ENCODE measurements around the gene TANC2.
A peak's percentile ranks its signal among the peaks of the same experiment; 100 is the strongest.
"Not testable (repeated sequence)": the region's sequence is repeated elsewhere in the genome, so short reads cannot be mapped to it uniquely, and the experiment has no call there.

The TANC2 gene

DNA sequence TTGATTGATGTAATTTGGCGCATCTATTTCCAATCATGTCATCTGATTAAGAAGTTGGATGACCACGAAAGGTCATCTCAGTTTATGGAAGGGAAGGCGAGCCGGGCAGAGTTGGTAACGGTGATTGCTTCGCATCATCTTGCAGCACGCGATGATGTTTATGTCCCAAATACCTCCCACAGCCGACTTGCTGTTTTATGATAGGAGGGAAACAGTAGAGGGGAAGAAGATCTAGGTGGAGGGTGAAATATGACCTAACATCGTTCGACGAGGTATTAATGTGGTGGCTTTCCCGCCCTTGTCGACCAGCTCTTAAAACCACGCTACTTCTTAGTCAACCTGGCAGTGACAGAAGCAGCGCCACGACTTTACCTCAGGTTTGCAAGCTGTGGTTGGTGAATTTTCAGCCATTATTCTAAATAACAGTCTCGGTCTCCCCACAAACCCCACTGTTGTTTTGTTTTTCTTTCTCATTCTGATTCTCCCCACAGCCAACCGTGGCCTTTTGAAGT is 805 bp upstream of the TANC2 start:
- FAIRE-seq, result no peak

- FAIRE-seq, result no peak
Observed at GRCh38 chr17:62966426-62967204, 580 bp downstream of the TANC2 start.

DNA sequence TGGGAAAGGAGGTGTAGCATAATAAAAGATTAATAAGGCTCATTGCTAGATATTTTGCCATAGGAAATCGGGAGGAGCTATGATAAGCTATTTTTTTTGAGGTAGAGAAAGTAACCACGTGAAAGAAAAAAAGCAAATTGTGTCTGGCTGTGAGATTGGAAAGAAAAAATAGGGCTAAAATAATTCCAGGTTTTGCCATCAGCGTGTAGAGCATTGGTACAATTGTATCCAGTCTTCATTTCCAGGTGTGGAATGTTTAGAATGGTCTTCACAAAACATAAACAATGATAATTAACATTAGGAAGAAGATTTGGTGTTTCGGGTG is 1.1 kb downstream of the TANC2 start:
- FAIRE-seq, result no peak

DNA sequence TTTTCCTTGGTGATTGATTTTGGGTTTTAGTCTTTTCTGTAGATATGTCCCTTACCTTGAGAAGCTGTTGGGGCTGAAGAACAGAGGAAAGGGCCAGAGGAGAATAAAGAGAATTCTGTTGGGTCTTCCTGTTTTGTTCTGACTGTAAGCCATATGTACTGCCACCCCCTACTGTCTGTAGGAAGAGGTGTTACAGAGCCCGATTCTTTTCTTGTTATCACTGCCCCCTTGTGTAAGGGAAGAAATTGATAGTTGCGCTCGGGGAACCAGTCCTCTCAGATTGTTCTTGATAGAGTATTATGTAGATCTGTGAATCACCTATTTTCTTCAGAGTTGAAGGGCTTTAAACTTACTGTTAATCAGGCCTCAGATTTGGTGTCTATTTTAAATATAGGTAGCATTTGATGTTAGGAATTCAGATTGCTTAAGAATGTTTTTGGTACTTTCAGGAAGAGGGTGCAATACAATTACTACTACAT is 2.4 kb downstream of the TANC2 start:
- FAIRE-seq, result peak; percentile 84

DNA sequence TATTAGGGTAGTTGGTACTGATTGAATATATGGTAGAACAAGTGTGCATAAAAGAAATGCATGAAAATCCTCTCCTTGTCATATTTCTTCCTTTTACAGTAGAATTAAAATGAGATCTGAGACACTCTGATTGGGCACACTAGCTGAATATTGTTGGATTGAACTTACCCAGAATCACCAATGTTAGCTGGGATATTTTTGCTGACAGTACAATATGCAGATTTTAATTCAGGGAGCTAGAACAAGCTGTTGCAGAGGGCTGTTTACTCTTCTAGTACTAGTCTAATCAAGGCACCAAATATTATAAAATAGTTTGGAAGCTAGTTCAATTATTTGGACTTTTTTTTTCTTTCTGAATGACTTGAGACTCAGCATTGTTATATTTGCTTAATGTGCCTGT is 4.6 kb downstream of the TANC2 start:
- FAIRE-seq, result no peak

DNA sequence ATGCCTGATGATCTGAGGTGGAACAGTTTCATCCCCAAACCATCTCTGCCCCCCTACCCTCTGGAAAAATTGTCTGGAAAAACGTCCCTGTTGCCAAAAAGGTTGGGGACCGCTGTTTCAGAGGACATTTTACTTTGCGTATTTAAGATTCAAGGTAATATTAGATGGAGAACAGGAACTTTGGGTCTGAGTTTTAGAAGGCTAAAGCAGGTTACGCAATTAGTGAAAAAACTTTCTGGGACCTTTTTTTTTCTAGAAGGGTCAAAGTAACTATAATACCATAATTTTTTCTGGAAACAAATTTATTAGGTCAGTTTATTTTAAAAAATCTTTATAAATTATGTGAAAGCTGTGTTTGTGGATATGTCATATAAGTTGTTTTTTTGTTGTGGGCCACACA is 5.8 kb downstream of the TANC2 start:
- FAIRE-seq, result no peak

DNA sequence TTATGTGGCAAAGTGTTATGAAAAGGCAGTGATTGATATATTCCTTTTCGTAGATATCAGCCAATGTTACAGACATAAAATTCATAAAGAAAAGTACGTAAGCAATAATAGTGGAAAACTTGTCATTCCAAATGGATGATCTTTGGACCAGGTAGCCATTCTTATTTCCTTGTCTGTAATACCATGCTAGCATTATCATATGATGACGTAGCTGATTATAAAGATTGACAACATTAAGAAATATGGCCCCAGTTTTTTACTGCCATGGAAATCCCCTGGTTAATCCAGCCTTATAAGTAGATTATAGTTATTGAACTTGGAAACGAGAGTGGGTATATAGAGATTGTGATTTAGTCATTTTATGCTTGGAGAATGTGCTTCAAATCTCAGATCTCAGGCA is 8.8 kb downstream of the TANC2 start:
- FAIRE-seq, result no peak

- FAIRE-seq, result no peak
Observed at GRCh38 chr17:62975206-62975605, 9.2 kb downstream of the TANC2 start.

DNA sequence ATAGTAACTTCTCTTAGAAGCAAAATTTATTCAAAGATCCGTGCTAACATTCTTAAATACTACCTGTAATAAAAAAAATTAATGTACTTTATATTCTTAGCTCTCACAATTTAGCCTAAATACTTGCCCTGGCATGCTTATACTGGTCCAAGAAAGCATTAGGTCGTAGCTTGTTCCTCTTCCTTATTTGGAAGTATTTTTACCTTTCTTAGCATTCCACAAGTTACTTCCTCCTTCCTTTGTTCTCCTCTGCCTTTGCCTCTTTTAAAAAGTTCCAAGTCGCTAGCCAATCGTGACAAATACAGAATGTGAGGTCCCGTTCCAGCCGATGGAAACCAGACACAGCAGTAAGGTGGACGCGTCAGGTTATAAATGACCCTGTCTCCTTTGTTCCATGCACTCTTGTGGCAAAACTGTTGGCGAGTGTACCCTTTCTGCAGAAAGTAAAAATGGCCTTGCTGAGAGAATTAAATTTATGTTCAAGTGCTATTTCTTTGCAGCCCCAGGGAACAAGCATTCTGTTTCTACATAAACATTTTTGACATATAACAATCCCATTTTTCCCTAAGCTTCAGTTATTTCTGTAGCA is 10.7 kb downstream of the TANC2 start:
- FAIRE-seq, result not testable (repeated sequence)

DNA sequence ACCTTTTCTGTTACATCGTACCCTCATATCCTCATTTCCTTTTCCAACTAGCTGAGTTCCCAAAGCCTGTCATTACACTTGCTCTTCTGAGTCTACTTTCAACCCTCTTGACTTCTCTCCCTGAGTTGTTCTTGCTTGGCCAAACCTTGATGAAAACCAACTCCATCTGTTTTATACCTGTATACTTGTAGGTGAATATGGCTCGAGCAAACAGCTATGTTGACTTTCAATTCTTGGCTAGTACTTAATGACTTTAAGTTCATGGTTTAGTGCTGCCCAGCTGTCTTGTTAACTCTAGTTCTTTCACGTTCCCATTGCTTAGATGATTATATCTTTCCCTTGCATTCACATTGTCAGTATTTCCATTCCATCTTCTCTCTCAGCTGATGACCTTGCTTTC is 14.8 kb downstream of the TANC2 start:
- FAIRE-seq, result no peak

GRCh38 chr17:62981933-62982332 is 15.9 kb downstream of the TANC2 start:
- FAIRE-seq, result no peak

GRCh38 chr17:62984801-62985200 is 18.8 kb downstream of the TANC2 start:
- no peak for FAIRE-seq

DNA sequence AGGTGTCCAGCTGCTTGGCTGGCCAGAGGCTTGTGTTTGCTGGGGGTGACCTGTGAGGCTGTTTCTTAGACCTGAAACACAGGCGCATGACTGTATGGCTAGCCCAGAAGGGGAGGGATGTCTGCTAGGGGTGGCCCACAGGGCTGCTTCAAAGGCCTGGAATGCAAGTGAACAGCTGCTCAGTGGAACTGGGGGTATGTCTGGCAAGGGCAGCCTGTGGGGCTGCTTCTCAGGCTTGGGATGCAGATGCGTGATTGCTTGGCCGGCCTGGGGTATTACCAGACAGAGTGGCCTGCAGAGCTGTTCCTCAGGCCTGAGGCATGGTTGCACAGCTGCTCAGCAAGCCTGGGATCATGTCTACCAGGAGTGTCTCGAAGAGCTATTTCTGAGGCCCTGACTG is 20.5 kb downstream of the TANC2 start:
- FAIRE-seq, result no peak

DNA sequence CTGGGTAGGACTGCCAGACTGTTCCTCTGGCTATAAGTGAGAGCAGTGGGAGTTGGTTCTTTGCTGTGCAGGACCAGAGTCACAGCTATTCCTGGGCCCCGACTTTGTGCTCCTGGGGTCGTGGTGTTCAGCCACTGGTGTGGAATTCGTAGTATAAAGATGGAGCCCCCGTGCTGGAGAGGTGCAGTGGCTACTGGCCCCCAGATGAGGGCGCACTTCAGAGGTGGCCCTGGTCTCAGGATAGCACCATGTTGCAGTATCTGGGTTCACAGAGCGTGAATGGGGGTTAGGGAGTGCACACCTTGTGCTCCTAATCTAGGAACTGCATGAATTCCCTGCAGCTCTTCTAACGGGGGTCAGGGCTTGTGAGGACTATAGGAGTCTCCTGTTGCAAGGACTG is 21.1 kb downstream of the TANC2 start:
- FAIRE-seq, result no peak

DNA sequence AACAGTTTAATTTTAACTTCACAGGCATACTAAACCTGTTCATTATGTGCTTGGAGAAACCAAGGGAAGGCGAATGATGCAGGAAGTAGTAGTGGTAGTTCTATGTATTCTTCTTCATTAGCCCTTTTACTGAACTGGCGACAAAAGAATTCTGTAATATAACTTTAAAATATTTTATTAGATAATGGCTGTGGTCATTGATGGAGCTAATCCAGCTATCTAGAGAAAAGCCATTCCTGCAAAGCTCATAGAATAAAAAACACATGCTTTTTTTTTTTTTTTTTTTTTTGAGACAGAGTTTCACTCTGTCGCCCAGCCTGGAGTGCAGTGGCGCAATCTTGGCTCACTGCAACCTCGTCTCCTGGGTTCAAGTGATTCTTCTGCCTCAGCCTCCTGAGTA is 23.5 kb downstream of the TANC2 start:
- no peak for FAIRE-seq

GRCh38 chr17:62994931-62995330 is 28.9 kb downstream of the TANC2 start:
- FAIRE-seq, result no peak

GRCh38 chr17:62995377-62995885 is 29.4 kb downstream of the TANC2 start:
- FAIRE-seq, result no peak

- no peak for FAIRE-seq
Observed at GRCh38 chr17:62996221-62996620, 30.2 kb downstream of the TANC2 start.

GRCh38 chr17:62998166-62998565 is 32.1 kb downstream of the TANC2 start:
- FAIRE-seq, result no peak

DNA sequence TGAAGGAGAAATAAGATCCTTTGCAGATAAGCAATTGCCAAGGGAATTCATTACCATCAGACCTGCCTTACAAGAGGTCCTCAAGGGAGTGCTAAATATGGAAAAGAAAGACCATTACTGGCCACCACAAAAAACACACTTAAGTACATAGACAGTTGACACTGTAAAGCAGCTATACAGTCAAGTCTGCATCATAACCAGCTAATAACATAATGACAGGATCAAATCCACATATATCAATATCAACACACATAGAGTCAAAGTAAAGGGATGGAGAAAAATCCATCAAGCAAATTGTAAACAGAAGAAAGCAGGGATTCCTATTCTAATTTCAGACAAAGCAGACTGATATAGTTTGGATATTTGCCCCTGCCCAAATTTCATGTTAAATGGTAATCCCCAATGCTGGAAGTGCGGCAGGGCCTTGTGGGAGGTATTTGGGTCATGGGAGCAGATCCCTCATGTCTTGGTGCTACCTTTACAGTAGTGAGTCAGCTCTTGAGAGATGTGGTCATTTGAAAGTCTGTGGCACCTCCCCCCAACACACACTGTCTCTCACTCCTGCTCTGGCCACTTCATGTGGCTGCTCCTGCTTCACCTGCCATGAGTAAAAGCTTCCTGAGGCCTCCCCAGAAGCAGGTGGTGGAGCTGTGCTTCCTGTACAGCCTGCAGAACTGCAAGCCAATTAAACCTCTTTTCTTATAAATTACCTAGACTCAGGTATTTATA is 32.8 kb downstream of the TANC2 start:
- FAIRE-seq, result no peak

DNA sequence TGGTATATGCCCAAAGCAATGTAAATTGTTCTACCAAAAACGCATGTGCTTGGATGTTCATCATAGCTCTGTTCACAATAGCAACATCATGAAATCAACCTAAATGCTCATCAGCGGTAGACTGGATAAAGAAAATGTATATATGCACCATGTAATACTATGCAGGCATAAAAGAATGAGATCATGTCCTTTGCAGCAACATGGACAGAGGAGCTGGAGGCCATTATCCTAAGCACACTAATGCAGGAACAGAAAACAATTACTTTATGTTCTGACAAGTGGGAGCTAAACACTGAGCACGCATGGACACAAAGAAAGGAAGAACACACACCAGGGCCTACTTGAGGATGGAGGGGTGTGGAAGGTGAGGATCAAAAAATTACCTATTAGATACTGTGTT is 33.7 kb downstream of the TANC2 start:
- no peak for FAIRE-seq

- no peak for FAIRE-seq
Observed at GRCh38 chr17:63001689-63002394, 35.8 kb downstream of the TANC2 start.

- FAIRE-seq, result no peak
Observed at GRCh38 chr17:63002625-63003024, 36.6 kb downstream of the TANC2 start.

Measured in A204.1 (cell line).